ENCODE results near the gene CRNKL1. TPM values are rescaled to one million over a fixed set of nuclear protein-coding genes. Genes with fewer than 3 reads are reported as not detected.

Gene CRNKL1
- polyA plus RNA-seq, 1 donor (not counting 4 experiments of a cell fraction or from before 2014, with no cell fraction given) = 11.0 TPM

GRCh38 chr20:20060234-20060998, 8.2 kb upstream of the CRNKL1 start:
- no peak for FAIRE-seq
- no peak for TF ChIP-seq EZH2 (IDR thresholded peaks at IDR 0.05; ENCODE audit: low read length)
- no peak for TF ChIP-seq CTCF (optimal IDR thresholded peaks at IDR 0.05 in 1 of 3, IDR thresholded peaks at IDR 0.05 in 1 of 3, conservative IDR thresholded peaks at IDR 0.05 in 1 of 3; ENCODE audit: extremely low read depth in 1 of 3, insufficient read depth in 2 of 3, low read length in 3 of 3)

GRCh38 chr20:20051767-20052073, 546 bp downstream of the CRNKL1 start:
- Histone ChIP-seq H3K9me3 (ENCODE audit: control insufficient read depth, low read depth, low read length) (no peaks in the 10 kb centered on the region), H3K9me1 (ENCODE audit: control insufficient read depth, extremely low read depth, insufficient read depth, low read length) (no peaks in the 10 kb centered on the region), H3K4me1 (ENCODE audit: control insufficient read depth, extremely low read depth, insufficient read depth, low read length) (peaks cover 12% of the 10 kb centered on the region), H3K27ac (ENCODE audit: control insufficient read depth, insufficient read depth, low read length) (peak overlapping the region; percentile 74), H3K36me3 (ENCODE audit: control insufficient read depth in 2 of 2, extremely low read depth in 1 of 2, insufficient read depth in 2 of 2, low read length in 2 of 2) (peaks cover 6 to 13% of the 10 kb centered on the region in 2 experiments), H4K20me1 (ENCODE audit: control insufficient read depth, extremely low read depth, insufficient read depth, low read length) (no peaks in the 10 kb centered on the region), H3K27me3 (ENCODE audit: control insufficient read depth, extremely low read depth, insufficient read depth, low read length) (no peaks in the 10 kb centered on the region), H2AFZ (ENCODE audit: control insufficient read depth, low read length) (peak overlapping the region; percentile 100), H3K4me2 (ENCODE audit: control insufficient read depth, extremely low read depth, insufficient read depth, low read depth, low read length) (peak overlapping the region; percentile 98), H3K79me2 (ENCODE audit: control insufficient read depth, insufficient read depth, low read length) (peaks cover 15% of the 10 kb centered on the region), H3K9ac (ENCODE audit: control insufficient read depth, extremely low read depth, insufficient read depth, low read length) (peak overlapping the region; percentile 85), H3K4me3 (ENCODE audit: control insufficient read depth in 2 of 3, extremely low read depth in 1 of 3, insufficient read depth in 2 of 3, low read depth in 1 of 3, low read length in 3 of 3) (peak overlapping the region; percentile 87 to 98 (median 98))
- TF ChIP-seq EZH2 (IDR thresholded peaks at IDR 0.05; ENCODE audit: low read length) (no peak), CTCF (optimal IDR thresholded peaks at IDR 0.05 in 1 of 3, IDR thresholded peaks at IDR 0.05 in 1 of 3, conservative IDR thresholded peaks at IDR 0.05 in 1 of 3; ENCODE audit: extremely low read depth in 1 of 3, insufficient read depth in 2 of 3, low read length in 3 of 3) (no peak)
- FAIRE-seq (no peak), DNase-seq (ENCODE audit: low read depth, low spot score) (no peak)
- dilution Hi-C loops (cut with MboI; ENCODE audit: extremely low pct_ligation_motif_present, low sequenced_read_pairs) = no loop called here

More at GRCh38 chr20:20060234-20060998, 8.2 kb upstream of the CRNKL1 start:
- DNase-seq (ENCODE audit: low read depth, low spot score) = no peak
- H3K27ac ChIP-seq (ENCODE audit: control insufficient read depth, insufficient read depth, low read length) = no peak overlapping the region
- no peak overlapping the region for H3K4me2 ChIP-seq (ENCODE audit: control insufficient read depth, extremely low read depth, insufficient read depth, low read depth, low read length)
- H3K9ac ChIP-seq (ENCODE audit: control insufficient read depth, extremely low read depth, insufficient read depth, low read length) = no peak overlapping the region
- H2AFZ ChIP-seq (ENCODE audit: control insufficient read depth, low read length) = no peak overlapping the region
- no peaks in the 10 kb centered on the region for H3K9me1 ChIP-seq (ENCODE audit: control insufficient read depth, extremely low read depth, insufficient read depth, low read length)
- no peaks in the 10 kb centered on the region for H3K4me1 ChIP-seq (ENCODE audit: control insufficient read depth, extremely low read depth, insufficient read depth, low read length)
- H3K27me3 ChIP-seq (ENCODE audit: control insufficient read depth, extremely low read depth, insufficient read depth, low read length) = no peaks in the 10 kb centered on the region
- H4K20me1 ChIP-seq (ENCODE audit: control insufficient read depth, extremely low read depth, insufficient read depth, low read length) = no peaks in the 10 kb centered on the region
- no peaks in the 10 kb centered on the region for H3K79me2 ChIP-seq (ENCODE audit: control insufficient read depth, insufficient read depth, low read length)
- H3K9me3 ChIP-seq (ENCODE audit: control insufficient read depth, low read depth, low read length) = no peaks in the 10 kb centered on the region
- H3K36me3 ChIP-seq (ENCODE audit: control insufficient read depth in 2 of 2, extremely low read depth in 1 of 2, insufficient read depth in 2 of 2, low read length in 2 of 2) = no peaks in the 10 kb centered on the region
- no peak overlapping the region for H3K4me3 ChIP-seq (ENCODE audit: control insufficient read depth in 2 of 3, extremely low read depth in 1 of 3, insufficient read depth in 2 of 3, low read depth in 1 of 3, low read length in 3 of 3)
- dilution Hi-C loops (cut with MboI; ENCODE audit: extremely low pct_ligation_motif_present, low sequenced_read_pairs) = no loop called here

Data from keratinocyte (primary cell).